Gastroesophageal sphincter (tissue), 3 donors: ENCODE results near the gene PAEP.

ENCODE experiments used
- CTCF ChIP-seq, 4 experiments: fragments of 200-600 bp in 2 of 4; fragments of 450-650 bp in 2 of 4; sonication (generic) in 1 of 4; IDR thresholded peaks; one replicate each; pipeline ENCODE4 v1.5.1; 2017 to 2019; ENCODE audit warnings: antibody characterized with exemption in 4 of 4, mild to moderate bottlenecking in 2 of 4, moderate library complexity in 2 of 4
- EP300 ChIP-seq: sonication (generic); formaldehyde crosslinking; IDR thresholded peaks from one replicate; pipeline ENCODE4 v1.6.1; 2017; ENCODE audit warnings: antibody characterized with exemption, mild to moderate bottlenecking
- POLR2A ChIP-seq, 2 donors: fragments of 450-650 bp; IDR thresholded peaks; one replicate each; pipeline ENCODE4 v1.6.1; 2017; ENCODE audit warnings: antibody characterized with exemption in 2 of 2, mild to moderate bottlenecking in 2 of 2, moderate library complexity in 1 of 2
- POLR2AphosphoS5 ChIP-seq: sonication (generic); formaldehyde crosslinking; IDR thresholded peaks from one replicate; pipeline ENCODE4 v1.6.1; 2017; ENCODE audit warnings: antibody characterized with exemption

GRCh38 chr9:135565636-135566035, 4.1 kb downstream of the PAEP start:
- TF ChIP-seq CTCF (IDR thresholded peaks at IDR 0.05) = no peak
- no peak for TF ChIP-seq POLR2AphosphoS5
- no peak for TF ChIP-seq EP300
- no peak for TF ChIP-seq POLR2A (IDR thresholded peaks at IDR 0.05)
